GM23248 (cell line): ENCODE data around the gene RESP18. TPM values are rescaled to one million over a fixed set of nuclear protein-coding genes. Genes with fewer than 3 reads are reported as not detected.

Experiments
- DNase-seq: peaks from one replicate; pipeline ENCODE4 v3.0.0-alpha.2; 2015
- H2AFZ ChIP-seq: fragments of 200-600 bp; sonication (generic); 2 replicates; pipeline ENCODE4 v1.6.1; 2016; ENCODE audit warnings: antibody characterized with exemption
- H3F3A ChIP-seq: fragments of 200-600 bp; sonication (generic); 2 replicates; pipeline ENCODE4 v1.6.1; 2016; ENCODE audit warnings: mild to moderate bottlenecking, antibody characterized with exemption, mixed run types; ENCODE audit not compliant: insufficient read depth
- H3K27ac ChIP-seq: fragments of 200-600 bp; sonication (generic); 2 replicates; pipeline ENCODE4 v1.5.1; 2016; ENCODE audit warnings: mild to moderate bottlenecking
- H3K27me3 ChIP-seq: fragments of 200-600 bp; sonication (generic); replicated peaks from 2 replicates; pipeline ENCODE4 v1.6.1; 2016; ENCODE audit warnings: mild to moderate bottlenecking; ENCODE audit not compliant: insufficient read depth
- H3K36me3 ChIP-seq: fragments of 200-600 bp; sonication (generic); 2 replicates; pipeline ENCODE4 v1.6.1; 2016; ENCODE audit warnings: low read depth, mild to moderate bottlenecking
- H3K4me1 ChIP-seq: fragments of 200-600 bp; sonication (generic); 2 replicates; pipeline ENCODE4 v1.6.1; 2016; ENCODE audit warnings: mild to moderate bottlenecking; ENCODE audit not compliant: insufficient read depth
- H3K4me2 ChIP-seq: fragments of 200-600 bp; sonication (generic); one replicate; pipeline ENCODE4 v1.6.1; 2016; ENCODE audit warnings: mild to moderate bottlenecking; ENCODE audit not compliant: unreplicated experiment
- H3K4me3 ChIP-seq: fragments of 200-600 bp; sonication (generic); 2 replicates; pipeline ENCODE4 v1.5.1; 2016; ENCODE audit warnings: mild to moderate bottlenecking
- H3K79me2 ChIP-seq: fragments of 200-600 bp; sonication (generic); 2 replicates; pipeline ENCODE4 v1.6.1; 2016; ENCODE audit warnings: mild to moderate bottlenecking; ENCODE audit not compliant: insufficient read depth
- H3K9ac ChIP-seq: fragments of 200-600 bp; sonication (generic); 2 replicates; pipeline ENCODE4 v1.6.1; 2016; ENCODE audit warnings: mild to moderate bottlenecking
- H3K9me2 ChIP-seq: fragments of 200-600 bp; sonication (generic); 2 replicates; pipeline ENCODE4 v1.6.1; 2016; ENCODE audit warnings: mixed run types, mild to moderate bottlenecking, moderate library complexity; ENCODE audit not compliant: insufficient read depth
- H3K9me3 ChIP-seq: fragments of 200-600 bp; sonication (generic); one replicate; pipeline ENCODE4 v1.6.1; 2017; ENCODE audit warnings: low read depth
- H4K20me1 ChIP-seq: fragments of 200-600 bp; sonication (generic); 2 replicates; pipeline ENCODE4 v1.6.0; 2016; ENCODE audit not compliant: insufficient read depth
- EZH2 ChIP-seq: fragments of 200-600 bp; sonication (generic); IDR thresholded peaks from 2 replicates; pipeline ENCODE4 v1.6.1; 2018; ENCODE audit warnings: antibody characterized with exemption, mild to moderate bottlenecking; ENCODE audit not compliant: insufficient read depth, poor library complexity, severe bottlenecking
- EZH2phosphoT487 ChIP-seq: fragments of 200-600 bp; sonication (generic); IDR thresholded peaks from 2 replicates; pipeline ENCODE4 v1.6.1; 2018; ENCODE audit warnings: antibody characterized with exemption, moderate library complexity, mild to moderate bottlenecking, low read depth; ENCODE audit not compliant: insufficient read depth
- WGBS, 2 experiments: methylation state at CpG; one replicate each; pipeline ENCODE4 v1.1.6; 2015 to 2017; ENCODE audit warnings: low lambda C conversion rate in 2 of 2, low coverage in 1 of 2; ENCODE audit errors: missing lambda C conversion rate in 2 of 2; 5-methylcytosine and 5-hydroxymethylcytosine counted together
- in situ Hi-C: fragments of 300-500 bp; cut with MboI; formaldehyde crosslinking; loops from 2 replicates; pipeline ENCODE4 v1.15.0; 2020
- polyA plus RNA-seq: library from polyadenylated mRNA; unstranded; fragments of >200 nt; fragmentation: Nextera tagmentation; extraction: Ambion mirVana; gene quantifications from 2 replicates; pipeline ENCODE4 v1.2.1, GENCODE V29; 2016
- total RNA-seq: library from RNA; depleted of rRNA; stranded (reverse); fragments of >200 nt; shearing (Covaris generic); gene quantifications from 2 replicates; pipeline ENCODE4 v1.2.3, GENCODE V29; 2014

The RESP18 gene
- total and polyA plus RNA-seq, 2 experiments from 2014 or later: not detected

DNA sequence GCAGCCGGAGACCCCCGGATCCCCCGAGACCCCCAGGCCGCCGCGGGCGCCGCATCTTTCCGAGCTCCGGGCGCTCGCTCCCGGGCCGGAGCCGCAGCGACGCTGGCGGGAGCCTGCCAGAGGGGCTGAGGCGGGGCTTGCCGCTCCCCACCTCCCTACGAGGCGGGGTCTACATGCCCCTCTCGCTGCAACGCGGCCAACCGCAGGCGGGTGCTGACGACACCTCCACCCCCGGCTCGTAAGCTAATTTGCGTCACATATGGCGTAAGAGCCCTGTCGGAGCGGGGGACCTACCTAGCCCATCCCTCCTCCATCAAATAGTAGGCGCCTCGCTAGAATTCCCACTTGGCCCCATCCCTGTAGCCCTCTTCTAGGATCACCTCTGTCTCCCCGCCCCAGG, 23.3 kb downstream of the RESP18 start, which contains the start of gene PTPRN:
Gene PTPRN (minus strand): TSS at position 124 of the 400 bp plus-strand sequence. CDS start 69 bp downstream, at position 55.
- Histone ChIP-seq H3K4me3 (peak within 1 kb of the TSS; percentile 63), H3F3A (no peaks in the 10 kb centered on the region), H3K9me2 (no peaks in the 10 kb centered on the region), H3K36me3 (no peaks in the 10 kb centered on the region), H2AFZ (0 out of 2 replicates have a peak within 1 kb of the TSS, but pooled peaks have one; percentile 14), H3K27ac (peak within 1 kb of the TSS; percentile 30; the same call in 1 of the 2 replicates), H3K4me1 (no peaks in the 10 kb centered on the region; the same call in none of the 2 replicates), H3K9me3 (no peaks in the 10 kb centered on the region), H3K27me3 (0 out of 2 replicates have a peak, but pooled peaks cover 3% of the 10 kb centered on the region), H3K4me2 (peak within 1 kb of the TSS; percentile 67), H4K20me1 (no peaks in the 10 kb centered on the region), H3K79me2 (no peaks in the 10 kb centered on the region), H3K9ac (0 out of 2 replicates have a peak within 1 kb of the TSS, but pooled peaks have one; percentile 4)
- in situ Hi-C loops: loop anchor here (10.0 kb wide), 1 partner anchor 144 kb away; the partner anchor contains the start of gene NHEJ1
- 3 to 4% methylated on average over 31 to 34 of the region's 37 CpGs for WGBS, 2 experiments
- DNase-seq: peak; percentile 58
- TF ChIP-seq EZH2: no peak
- no peak for TF ChIP-seq EZH2phosphoT487

DNA sequence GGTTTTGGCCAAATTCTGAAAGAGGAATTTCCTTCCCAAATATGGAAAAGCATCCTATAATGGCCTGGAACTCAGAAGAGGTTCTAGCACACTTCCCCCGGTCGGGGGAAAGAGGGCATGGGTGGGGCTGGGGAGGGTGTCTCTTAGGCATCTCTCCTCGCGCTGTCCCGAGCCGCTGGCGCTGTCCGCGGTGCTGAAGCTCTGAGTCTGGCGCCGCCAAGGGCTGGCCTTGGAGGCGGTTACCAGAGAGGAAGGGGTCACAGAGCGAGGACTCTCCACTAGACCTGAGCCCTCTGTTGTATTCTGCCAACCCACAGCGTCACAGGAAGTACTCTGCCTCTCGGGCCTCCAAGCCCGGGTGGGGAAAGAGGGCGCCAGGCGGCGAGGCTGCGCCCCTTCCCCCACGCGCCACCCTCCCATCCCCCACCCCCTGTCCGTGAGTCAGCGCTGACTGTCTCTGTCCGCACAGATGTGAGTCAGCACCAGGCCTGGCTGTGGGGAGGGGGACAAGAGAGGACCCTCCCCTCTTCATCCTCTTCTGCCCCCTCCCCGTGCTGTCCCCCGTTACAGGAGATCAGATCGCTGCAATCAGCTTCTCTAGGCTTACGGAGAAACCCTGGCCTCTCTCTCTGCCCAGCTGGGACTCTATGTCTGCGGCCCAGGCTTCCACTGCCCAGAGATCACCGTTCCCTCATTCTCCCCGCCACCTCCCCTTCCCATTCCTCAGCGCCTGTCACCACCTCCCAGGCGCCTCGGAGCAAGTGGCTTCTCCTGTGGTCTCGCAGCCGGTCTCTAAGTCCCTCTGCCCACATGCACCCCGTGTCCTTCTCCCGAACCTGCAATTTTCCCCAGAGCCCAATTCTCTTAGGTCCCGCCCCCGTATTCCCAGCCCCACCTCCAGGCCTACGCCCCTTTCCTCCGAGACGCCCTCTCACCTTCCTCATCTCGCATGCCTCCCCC, 24.1 kb downstream of the RESP18 start:
- Histone ChIP-seq H3K4me2 (peak overlapping the region; percentile 67), H3K9me3 (no peaks in the 10 kb centered on the region), H3K4me1 (no peaks in the 10 kb centered on the region; the same call in none of the 2 replicates), H3K79me2 (no peaks in the 10 kb centered on the region), H3K4me3 (peak overlapping the region; percentile 63), H3K36me3 (no peaks in the 10 kb centered on the region), H3K9me2 (no peaks in the 10 kb centered on the region), H4K20me1 (no peaks in the 10 kb centered on the region), H3F3A (no peaks in the 10 kb centered on the region), H3K27me3 (0 out of 2 replicates have a peak, but pooled peaks cover 3% of the 10 kb centered on the region), H3K9ac (0 out of 2 replicates have a peak overlapping the region, but pooled peaks have one; percentile 4), H3K27ac (peak overlapping the region; percentile 30; the same call in 1 of the 2 replicates), H2AFZ (0 out of 2 replicates have a peak overlapping the region, but pooled peaks have one; percentile 14)
- TF ChIP-seq EZH2: peak; percentile 13
- no peak for TF ChIP-seq EZH2phosphoT487
- 1 to 2% methylated on average over 22 to 43 of the region's 45 CpGs for WGBS, 2 experiments
- in situ Hi-C loops: loop anchor here (10.0 kb wide), 1 partner anchor 144 kb away; the partner anchor contains the start of gene NHEJ1
- DNase-seq: peak; percentile 82

DNA sequence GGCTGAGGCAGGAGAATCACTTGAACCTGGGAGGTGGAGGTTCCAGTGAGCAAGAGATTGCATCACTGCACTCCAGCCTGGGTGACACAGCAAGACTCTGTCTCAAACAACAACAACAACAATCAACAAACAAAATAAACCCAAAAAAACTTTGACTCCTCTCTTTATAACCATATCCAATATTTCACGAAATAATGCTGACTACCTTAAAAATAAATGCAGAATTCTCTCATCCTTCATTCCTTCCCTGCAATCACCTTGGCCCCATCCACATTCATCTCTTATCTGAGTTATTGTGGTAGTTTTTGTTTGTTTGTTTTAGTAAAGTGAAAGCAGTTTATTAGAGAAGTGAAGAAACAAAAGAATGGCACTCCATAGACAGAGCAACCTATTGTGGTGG, 26.5 kb downstream of the RESP18 start:
- Histone ChIP-seq H3K9me2 (no peaks in the 10 kb centered on the region), H2AFZ (no peak overlapping the region), H3F3A (no peaks in the 10 kb centered on the region), H3K9me3 (no peaks in the 10 kb centered on the region), H3K27ac (no peak overlapping the region), H4K20me1 (no peaks in the 10 kb centered on the region), H3K4me2 (no peak overlapping the region), H3K36me3 (no peaks in the 10 kb centered on the region), H3K4me3 (no peak overlapping the region), H3K4me1 (no peaks in the 10 kb centered on the region; the same call in none of the 2 replicates), H3K79me2 (no peaks in the 10 kb centered on the region), H3K9ac (no peak overlapping the region), H3K27me3 (0 out of 2 replicates have a peak, but pooled peaks cover 3% of the 10 kb centered on the region)
- in situ Hi-C loops: loop anchor here (10.0 kb wide), 1 partner anchor 141 kb away; the partner anchor contains the start of gene NHEJ1
- DNase-seq: no peak
- TF ChIP-seq EZH2phosphoT487: no peak
- no peak for TF ChIP-seq EZH2
- 55 to 83% methylated on average over 1 of the region's 1 CpG for WGBS, 2 experiments

DNA sequence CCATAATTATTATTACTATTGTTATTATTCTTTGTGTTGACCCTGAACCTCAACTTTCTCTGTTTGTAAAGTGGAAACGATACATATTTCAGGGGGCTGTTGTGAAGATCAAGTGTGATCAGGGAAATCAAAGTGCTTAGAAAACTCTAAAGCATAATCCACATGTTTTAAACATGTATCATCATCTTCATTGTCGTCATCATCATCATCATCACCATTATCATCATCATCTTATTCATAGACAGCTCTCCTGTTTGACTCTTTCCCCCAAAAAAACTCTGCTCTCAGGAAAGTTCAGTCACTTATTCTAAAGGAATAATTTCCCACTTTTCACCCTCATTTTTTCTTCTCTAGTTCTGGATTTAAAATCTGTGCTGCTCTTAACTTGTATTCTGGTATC, 28.3 kb downstream of the RESP18 start:
- Histone ChIP-seq H2AFZ (no peak overlapping the region), H3K9me3 (no peaks in the 10 kb centered on the region), H3K79me2 (no peaks in the 10 kb centered on the region), H3K9ac (no peak overlapping the region), H3K4me1 (no peaks in the 10 kb centered on the region; the same call in none of the 2 replicates), H3F3A (no peaks in the 10 kb centered on the region), H3K9me2 (no peaks in the 10 kb centered on the region), H3K27ac (no peak overlapping the region), H4K20me1 (no peaks in the 10 kb centered on the region), H3K4me3 (no peak overlapping the region), H3K4me2 (no peak overlapping the region), H3K36me3 (no peaks in the 10 kb centered on the region), H3K27me3 (no peaks in the 10 kb centered on the region)
- in situ Hi-C loops: loop anchor here (10.0 kb wide), 1 partner anchor 139 kb away; the partner anchor contains the start of gene NHEJ1
- TF ChIP-seq EZH2phosphoT487: no peak
- no peak for TF ChIP-seq EZH2
- DNase-seq: no peak
- 48 to 50% methylated on average over 2 of the region's 2 CpGs for WGBS, 2 experiments
